ENCODE data around the gene MAP3K4.

- TF ChIP-seq CTCF (IDR thresholded peaks at IDR 0.05) (no peak), POLR2A (IDR thresholded peaks at IDR 0.05) (no peak), POLR2AphosphoS5 (IDR thresholded peaks at IDR 0.05) (no peak), EP300 (IDR thresholded peaks at IDR 0.05) (no peak)
These were observed 99.6 kb downstream of the MAP3K4 start for GRCh38 chr6:161091151-161091550.

Measured in sigmoid colon (tissue), 4 donors.